Cardiac muscle cell (in vitro differentiated cells and primary cell): ENCODE results near the gene ERC2. TPM values are rescaled to one million over a fixed set of nuclear protein-coding genes. Genes with fewer than 3 reads are reported as not detected.

ENCODE experiments used
- DNase-seq, 2 donors: peaks; one replicate each; pipeline versions ENCODE4 v3.0.0 to v3.0.0-alpha.2; 2010 to 2017; ENCODE audit warnings: low read depth in 1 of 2, low spot score in 1 of 2
- H3K27ac ChIP-seq: fragments of 200-600 bp; sonication (generic); 2 replicates; pipeline ENCODE4 v1.5.1; 2016
- H3K27me3 ChIP-seq: fragments of 200-600 bp; sonication (generic); 2 replicates; pipeline ENCODE4 v1.6.0; 2016; ENCODE audit warnings: control low read depth
- H3K36me3 ChIP-seq: fragments of 200-600 bp; sonication (generic); 2 replicates; pipeline ENCODE4 v1.5.1; 2016; ENCODE audit warnings: control low read depth
- H3K4me1 ChIP-seq: fragments of 200-600 bp; sonication (generic); 2 replicates; pipeline ENCODE4 v1.8.1; 2017; ENCODE audit warnings: low read depth, mild to moderate bottlenecking, mixed run types
- H3K4me3 ChIP-seq: fragments of 200-600 bp; sonication (generic); 2 replicates; pipeline ENCODE4 v1.5.1; 2016; ENCODE audit warnings: mild to moderate bottlenecking
- H3K9me3 ChIP-seq: fragments of 200-600 bp; sonication (generic); 2 replicates; pipeline ENCODE4 v1.5.1; 2017; ENCODE audit warnings: low read depth, mild to moderate bottlenecking, control low read depth
- polyA plus RNA-seq: library from polyadenylated mRNA; unstranded; fragments of >200 nt; fragmentation: Nextera tagmentation; extraction: Ambion mirVana; gene quantifications from 2 replicates; pipeline ENCODE4 v1.2.1, GENCODE V29; 2016
- total RNA-seq: library from RNA; depleted of rRNA; stranded (reverse); fragments of >200 nt; gene quantifications from 2 replicates; pipeline ENCODE4 v1.2.3, GENCODE V29; 2016
- TF ChIP-seq, protein P1 (sequence below): IDR thresholded peaks from 2 replicates; pipeline ENCODE4 v1.5.1; 2012; ENCODE audit warnings: low read depth, mild to moderate bottlenecking, low read length

Gene ERC2
- total and polyA plus RNA-seq, 2 experiments from 2014 or later: 18.1 to 29.0 TPM

GRCh38 chr3:55473788-55474187 lies 994.5 kb downstream of the ERC2 start:
- Histone ChIP-seq H3K9me3 (no peaks in the 10 kb centered on the region), H3K36me3 (peaks cover 50% of the 10 kb centered on the region), H3K4me3 (no peak overlapping the region), H3K27ac (no peak overlapping the region), H3K27me3 (no peaks in the 10 kb centered on the region), H3K4me1 (peaks cover 14% of the 10 kb centered on the region)
- no peak for DNase-seq
- TF ChIP-seq, protein P1, sequence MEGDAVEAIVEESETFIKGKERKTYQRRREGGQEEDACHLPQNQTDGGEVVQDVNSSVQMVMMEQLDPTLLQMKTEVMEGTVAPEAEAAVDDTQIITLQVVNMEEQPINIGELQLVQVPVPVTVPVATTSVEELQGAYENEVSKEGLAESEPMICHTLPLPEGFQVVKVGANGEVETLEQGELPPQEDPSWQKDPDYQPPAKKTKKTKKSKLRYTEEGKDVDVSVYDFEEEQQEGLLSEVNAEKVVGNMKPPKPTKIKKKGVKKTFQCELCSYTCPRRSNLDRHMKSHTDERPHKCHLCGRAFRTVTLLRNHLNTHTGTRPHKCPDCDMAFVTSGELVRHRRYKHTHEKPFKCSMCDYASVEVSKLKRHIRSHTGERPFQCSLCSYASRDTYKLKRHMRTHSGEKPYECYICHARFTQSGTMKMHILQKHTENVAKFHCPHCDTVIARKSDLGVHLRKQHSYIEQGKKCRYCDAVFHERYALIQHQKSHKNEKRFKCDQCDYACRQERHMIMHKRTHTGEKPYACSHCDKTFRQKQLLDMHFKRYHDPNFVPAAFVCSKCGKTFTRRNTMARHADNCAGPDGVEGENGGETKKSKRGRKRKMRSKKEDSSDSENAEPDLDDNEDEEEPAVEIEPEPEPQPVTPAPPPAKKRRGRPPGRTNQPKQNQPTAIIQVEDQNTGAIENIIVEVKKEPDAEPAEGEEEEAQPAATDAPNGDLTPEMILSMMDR: no peak

- DNase-seq: no peak
- Histone ChIP-seq H3K4me1 (peaks cover 14% of the 10 kb centered on the region), H3K27ac (peak overlapping the region; percentile 23), H3K36me3 (peaks cover 40% of the 10 kb centered on the region), H3K27me3 (no peaks in the 10 kb centered on the region), H3K9me3 (no peaks in the 10 kb centered on the region), H3K4me3 (no peak overlapping the region)
- TF ChIP-seq, protein P1: no peak
Measured at GRCh38 chr3:55471522-55472280, 996.6 kb downstream of the ERC2 start.

DNA sequence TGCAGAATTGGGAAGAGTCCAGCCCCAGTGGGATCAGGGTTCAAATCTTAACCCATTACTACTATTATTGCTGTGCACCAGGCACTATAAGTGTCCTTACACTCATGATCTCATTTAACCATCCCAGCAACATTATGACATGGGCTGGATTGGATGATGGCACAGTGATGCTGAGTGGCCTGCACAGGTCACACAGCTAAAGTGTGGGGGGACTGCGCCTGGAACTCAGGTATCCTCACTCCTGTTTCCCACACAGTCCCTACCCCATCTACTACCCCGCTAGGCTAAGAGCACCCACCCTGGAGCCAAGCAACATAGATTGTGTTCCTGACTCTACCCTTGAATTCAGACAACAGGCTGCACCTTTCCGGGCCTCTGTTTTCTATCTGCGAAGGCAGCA lies 997.2 kb downstream of the ERC2 start:
- Histone ChIP-seq H3K27me3 (no peaks in the 10 kb centered on the region), H3K27ac (peak overlapping the region; percentile 23), H3K4me3 (no peak overlapping the region), H3K4me1 (peaks cover 13% of the 10 kb centered on the region), H3K36me3 (peaks cover 35% of the 10 kb centered on the region), H3K9me3 (no peaks in the 10 kb centered on the region)
- TF ChIP-seq, protein P1: no peak
- DNase-seq: no peak

- Histone ChIP-seq H3K4me1 (peaks cover 2% of the 10 kb centered on the region), H3K4me3 (no peak overlapping the region), H3K27me3 (no peaks in the 10 kb centered on the region), H3K27ac (no peak overlapping the region), H3K9me3 (no peaks in the 10 kb centered on the region), H3K36me3 (peaks cover 34% of the 10 kb centered on the region)
- DNase-seq: no peak
- TF ChIP-seq, protein P1: no peak
Measured at GRCh38 chr3:55469957-55470526, 998.2 kb downstream of the ERC2 start.

DNA sequence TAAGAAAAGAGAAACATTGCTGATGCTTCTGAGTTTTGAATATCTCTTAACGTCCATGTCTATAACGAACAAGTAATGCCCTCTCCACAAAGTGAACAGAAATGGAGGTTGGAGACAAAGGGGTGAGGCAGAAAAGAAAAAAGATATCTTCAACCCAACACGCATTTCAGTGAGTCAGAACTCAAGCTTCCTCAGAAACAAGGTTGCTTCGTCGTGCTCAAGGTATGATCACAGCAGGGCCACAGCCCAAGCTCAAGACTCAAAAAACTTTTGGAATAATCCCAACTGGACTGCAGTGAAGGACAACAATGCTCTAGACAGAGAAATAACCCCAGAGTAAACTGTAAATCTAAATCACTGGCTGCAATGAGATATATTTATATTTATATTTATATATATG lies 1000.0 kb downstream of the ERC2 start:
- Histone ChIP-seq H3K36me3 (peaks cover 30% of the 10 kb centered on the region), H3K4me3 (no peak overlapping the region), H3K27me3 (no peaks in the 10 kb centered on the region), H3K9me3 (no peaks in the 10 kb centered on the region), H3K27ac (no peak overlapping the region), H3K4me1 (no peaks in the 10 kb centered on the region)
- DNase-seq: no peak
- TF ChIP-seq, protein P1: no peak
